GM21723 (cell line): ENCODE data around the gene RTP3.
"Not testable (repeated sequence)": the region's sequence is repeated elsewhere in the genome, so short reads cannot be mapped to it uniquely, and the experiment has no call there.

ENCODE experiments used
- ATAC-seq: cut with Tn5 transposase; IDR thresholded peaks from one replicate; pipeline ENCODE4 v1.9.1; 2021; ENCODE audit warnings: mild to moderate bottlenecking, moderate library complexity; ENCODE audit not compliant: unreplicated experiment

The RTP3 gene

DNA sequence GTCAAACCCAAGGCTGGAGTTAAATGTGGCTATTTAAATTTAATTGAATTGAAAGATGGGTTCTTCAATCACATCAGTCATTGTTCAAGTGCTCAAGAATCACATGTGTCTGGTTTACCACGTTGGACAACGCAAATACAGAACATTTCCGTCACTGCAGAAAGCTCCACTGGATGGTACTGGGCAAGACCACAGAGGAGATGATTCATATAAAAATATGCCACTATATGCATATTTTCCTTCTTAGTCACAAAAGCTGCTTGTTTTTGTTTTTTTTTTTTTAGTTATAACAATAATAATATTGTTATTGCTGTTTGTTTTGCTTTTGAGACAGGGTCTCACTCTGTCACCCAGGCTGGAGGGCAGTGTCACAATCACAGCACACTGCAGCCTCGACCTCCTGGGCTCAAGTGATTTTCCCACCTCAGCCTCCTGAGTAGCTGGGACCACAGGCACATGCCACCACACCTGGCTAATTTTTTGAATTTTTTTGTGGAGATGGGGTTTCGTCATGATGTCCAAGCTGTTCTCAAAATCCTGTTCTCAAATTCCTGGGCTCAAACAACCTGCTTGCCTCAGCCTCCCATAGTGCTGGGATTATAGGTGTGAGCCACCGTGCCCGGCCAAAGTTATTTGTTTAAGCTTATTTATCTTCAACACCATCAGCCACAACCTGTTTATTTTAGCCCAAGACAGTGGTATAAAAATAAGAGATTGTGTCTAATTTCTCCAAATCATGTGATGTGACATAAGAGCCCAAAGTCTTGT, 19.4 kb downstream of the RTP3 start:
- no peak for ATAC-seq

DNA sequence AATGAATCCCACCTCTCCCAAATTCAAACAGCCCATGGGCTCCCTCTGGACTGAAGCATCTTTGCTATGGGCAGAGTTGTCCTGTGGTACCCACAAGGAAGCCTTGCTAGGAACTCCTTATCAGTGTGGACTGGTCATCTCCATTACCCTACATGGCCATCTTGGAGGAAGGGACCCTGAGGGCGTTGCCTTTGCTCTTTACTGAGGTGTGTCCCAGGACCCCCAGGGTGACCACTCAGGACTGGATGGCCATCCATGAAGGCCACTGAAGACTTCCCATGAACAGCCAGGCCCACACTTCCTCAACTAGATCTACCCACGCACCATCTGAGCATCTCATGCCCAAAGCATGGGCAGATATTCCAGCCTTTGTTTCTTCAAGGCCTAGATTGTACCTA, 20.0 kb downstream of the RTP3 start:
- no peak for ATAC-seq

DNA sequence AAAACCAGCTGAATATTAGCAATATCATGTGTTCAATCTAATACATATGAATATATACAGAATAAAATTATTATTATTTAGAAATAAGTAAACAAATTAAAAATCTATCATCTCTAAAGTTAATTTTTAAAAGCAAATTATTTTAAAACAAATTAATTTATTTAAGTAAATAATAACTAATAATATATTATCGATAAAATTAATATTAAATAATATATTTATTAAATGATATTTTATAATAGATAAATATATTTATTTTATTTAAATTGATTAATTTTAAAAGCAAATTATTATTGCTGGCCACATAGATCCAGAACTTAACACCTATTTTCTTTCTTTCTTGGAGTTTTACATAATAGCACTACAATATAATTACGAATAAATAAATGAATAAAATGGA, 22.2 kb downstream of the RTP3 start:
- ATAC-seq, result no peak

DNA sequence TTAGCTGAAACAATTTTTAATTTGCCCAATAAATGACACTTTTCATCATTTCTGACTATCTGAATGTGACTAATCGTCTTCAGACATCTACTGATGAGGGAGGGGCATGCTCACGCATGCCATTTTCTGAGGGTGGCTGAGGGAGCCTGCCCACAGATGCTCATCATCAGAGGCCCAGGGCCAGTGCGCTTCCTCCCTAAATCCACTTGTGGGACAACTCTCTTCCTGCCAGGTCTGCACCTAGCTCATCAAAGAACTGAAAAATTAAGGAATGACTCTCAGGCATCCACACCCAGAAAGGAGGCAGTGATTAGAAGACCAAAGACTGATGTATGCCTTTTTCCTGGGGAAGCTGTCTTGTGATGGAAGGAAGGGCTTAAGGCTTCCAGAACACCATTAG, 22.8 kb downstream of the RTP3 start:
- no peak for ATAC-seq

DNA sequence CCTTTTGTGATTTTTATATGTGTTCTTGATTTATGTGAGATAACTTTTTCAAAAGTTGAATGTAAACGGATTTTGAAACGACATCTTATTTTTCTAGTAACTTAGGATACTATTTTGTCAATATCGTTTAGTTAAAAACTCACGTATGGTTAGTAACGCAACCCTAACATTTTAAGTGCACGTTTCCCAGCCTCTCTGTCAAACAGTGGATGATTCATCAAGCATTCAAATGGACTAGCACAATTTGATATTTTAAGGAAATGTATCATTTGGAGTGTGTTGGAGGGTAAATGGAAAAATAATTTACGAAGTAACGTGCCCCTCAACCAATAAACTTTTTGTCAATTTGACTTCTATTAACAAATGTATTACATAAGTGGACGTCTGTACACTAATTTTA, 23.3 kb downstream of the RTP3 start:
- no peak for ATAC-seq

DNA sequence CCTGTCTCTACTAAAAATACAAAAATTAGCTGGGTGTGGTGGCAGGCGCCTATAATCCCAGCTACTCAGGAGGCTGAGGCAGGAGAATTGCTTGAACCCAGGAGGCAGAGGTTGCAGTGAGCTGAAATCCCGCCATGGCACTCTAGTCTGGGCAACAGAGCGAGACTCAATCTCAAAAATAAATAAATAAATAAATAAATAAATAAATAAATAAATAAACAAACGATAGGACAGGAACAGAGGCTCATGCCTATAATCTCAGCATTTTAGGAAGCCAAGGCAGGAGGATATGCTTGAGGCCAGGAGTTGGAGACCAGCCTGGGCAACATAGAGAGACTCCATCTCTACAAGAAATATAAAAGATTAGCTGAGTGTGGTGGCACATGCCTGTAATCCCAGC, 24.4 kb downstream of the RTP3 start:
- not testable (repeated sequence) for ATAC-seq

DNA sequence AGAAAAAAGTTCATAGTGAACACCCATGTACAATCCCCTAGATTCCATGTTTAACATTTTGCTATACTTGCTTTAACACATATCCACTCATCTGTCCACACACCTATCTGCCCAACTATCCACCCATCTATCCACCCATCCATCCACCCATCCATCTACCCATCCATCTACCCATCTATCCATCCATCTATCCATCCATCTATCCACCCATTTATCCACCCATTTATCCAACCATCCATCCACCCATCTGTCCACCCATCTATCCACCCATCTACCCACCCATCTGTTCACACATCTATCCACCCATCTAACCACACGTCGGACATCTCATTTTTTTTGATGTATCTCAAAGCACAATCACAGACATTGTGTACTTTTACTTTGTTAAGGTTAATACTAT, 25.8 kb downstream of the RTP3 start:
- no peak for ATAC-seq

DNA sequence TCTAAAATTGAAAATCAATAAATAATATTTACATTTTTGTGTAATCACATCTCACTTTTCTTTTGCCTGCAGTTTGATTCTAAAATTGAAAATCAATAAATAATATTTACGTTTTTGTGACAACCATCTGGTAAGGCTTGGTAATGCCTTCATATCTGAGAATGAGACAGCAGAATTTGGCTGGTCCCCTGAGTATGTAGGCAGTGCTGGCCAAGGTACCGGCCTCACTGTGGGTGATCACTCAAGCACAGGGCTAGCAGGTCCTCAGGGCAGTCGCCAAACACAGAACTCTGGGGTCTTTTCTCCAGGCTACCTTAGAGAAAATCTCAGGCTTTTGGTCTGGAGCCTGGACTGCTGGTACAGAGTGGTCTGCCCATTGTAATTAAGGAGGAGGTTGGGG, 26.2 kb downstream of the RTP3 start:
- no peak for ATAC-seq

DNA sequence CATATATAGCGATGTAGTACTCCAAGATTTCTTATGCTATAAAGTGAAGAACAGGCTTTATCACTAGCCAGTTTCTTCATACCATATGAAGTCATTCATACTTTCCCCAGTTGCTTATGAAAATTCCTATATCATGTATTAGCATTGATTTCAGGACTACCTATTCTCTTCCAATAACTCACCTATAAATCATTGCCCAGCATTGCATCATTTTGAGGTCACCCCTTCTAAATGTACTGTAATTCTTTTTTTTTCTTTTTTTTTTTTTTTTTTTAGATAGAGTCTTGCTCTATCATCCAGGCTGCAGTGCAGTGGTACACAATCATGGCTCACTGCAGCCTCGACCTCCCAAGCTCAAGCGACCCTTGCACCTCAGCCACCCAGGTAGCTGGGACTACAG, 27.1 kb downstream of the RTP3 start:
- no peak for ATAC-seq

DNA sequence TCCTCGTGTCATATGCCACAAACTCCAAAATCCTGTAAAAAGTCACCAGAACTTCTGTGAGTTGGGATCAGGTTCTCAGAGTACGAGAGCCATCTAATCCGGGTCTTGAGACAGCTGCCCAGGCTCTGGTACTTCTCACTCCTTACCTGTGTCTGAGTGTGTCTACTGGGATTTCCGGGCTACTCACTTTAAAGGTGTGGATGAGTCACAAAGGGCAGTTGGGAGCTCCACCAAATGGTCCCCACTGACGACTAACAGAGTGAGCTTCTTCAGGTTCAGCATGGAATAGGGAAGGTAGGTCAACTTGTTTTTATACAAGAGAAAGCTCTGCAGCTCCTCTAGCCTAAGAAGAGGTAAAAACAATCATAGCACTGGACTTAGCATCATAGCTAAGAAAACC, 29.5 kb downstream of the RTP3 start:
- ATAC-seq, result no peak

DNA sequence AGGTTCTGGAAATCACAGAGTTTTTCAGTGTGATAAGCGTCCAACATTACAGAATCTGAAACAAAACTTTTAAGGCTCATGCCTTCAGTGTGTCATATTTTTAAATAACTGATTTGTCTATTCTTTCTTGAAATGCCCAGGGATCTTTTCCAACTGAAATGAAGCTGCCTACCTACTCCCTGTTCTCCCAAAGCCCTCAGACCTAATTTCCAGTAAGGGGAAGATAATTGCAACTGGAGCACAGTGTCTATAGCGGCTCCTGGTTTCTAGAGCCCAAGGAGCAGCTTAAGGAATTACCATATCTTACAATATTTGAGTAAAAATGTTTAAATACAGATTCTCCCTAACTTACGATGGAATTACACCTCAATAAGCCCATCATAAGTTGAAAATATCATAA, 35.3 kb downstream of the RTP3 start:
- no peak for ATAC-seq

DNA sequence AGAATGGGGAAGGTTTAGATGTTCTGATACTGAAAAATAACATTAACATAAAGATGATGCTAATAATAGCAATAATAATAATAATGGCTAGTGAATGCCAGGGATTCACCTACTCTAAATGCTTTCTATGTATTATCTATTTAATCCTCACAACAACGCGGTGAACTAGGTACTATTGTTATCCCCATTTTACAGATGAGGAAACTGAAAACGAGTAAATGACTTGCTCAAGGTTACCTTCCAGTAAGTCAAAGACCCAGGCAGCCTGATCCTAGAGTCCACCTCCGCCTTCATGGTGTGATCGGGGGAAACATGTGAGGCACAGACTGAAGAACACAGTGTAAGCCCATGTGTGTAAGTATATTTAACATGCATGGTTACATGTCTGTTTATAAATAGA, 38.0 kb downstream of the RTP3 start:
- ATAC-seq, result no peak

DNA sequence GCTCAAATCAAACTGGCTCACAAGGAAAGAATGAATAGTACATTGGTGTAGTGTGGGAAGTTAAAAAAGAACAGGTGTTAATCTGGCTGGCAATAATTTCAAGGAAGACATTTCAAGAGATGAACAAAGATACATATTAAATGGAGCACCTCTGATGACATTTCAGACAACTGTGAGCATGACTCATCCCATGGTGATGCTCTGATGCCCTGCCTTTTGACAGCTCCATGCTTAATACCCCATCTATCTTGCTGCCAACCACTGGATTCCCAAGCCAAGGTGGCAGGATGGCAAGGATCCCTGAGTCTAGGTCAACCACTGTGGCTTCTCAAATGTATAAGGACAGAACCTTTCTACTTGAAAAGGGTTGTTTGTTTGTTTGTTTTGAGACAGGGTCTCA, 39.0 kb downstream of the RTP3 start:
- no peak for ATAC-seq

DNA sequence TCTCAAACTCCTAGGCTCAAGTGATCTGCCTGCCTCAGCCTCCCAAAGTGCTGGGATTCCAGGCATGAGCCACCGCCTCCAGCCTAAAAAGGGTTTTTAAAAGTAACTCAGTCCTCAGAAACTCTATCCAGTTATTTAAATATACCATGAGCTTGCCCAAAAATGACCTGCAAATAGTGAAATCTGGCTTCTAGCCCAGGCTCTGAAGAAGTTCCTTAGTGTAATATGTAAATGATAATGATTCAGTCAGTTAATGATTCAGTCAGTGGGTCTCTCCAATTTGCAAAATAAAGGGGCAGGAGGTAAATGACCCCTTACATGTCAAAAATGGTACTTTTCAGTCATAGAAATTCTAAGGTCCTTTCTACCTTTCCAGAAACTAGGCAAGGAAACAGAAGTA, 39.5 kb downstream of the RTP3 start:
- ATAC-seq, result no peak

DNA sequence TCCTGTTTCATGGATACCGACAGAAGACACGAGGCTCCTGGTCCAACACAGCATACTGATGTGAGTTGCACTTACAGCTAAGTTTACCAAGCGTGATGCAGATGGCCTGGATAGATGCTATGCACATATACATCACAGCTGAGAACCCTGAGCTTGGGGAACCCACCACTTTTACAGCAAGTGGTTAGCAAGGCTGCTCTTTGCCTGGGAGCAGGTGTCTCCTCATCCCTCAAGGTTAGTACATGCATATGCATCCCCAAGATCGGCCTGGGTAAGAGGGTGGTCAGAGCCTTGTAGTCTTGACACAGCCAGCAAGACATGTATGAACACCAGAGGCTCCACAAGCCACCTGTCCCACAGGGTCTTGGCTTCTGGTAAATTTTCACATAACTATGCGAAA, 40.0 kb downstream of the RTP3 start:
- ATAC-seq, result no peak

DNA sequence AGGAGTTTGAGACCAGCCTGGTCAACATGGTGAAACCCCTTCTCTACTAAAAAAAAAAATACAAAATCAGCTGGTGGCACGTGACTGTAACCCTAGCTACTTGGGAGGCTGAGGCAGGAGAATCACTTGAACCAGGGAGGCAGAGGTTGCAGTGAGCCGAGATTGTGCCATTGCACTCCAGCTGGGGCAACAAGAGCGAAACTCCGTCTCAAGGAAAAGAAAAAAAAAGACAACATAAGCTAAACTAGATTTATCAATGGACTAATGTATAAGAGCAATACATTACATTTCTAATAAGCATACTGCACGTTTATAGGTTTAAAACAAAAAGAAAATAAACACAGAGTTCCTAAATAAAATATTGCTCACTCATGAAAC, 40.6 kb downstream of the RTP3 start:
- peak; percentile 3 for ATAC-seq

DNA sequence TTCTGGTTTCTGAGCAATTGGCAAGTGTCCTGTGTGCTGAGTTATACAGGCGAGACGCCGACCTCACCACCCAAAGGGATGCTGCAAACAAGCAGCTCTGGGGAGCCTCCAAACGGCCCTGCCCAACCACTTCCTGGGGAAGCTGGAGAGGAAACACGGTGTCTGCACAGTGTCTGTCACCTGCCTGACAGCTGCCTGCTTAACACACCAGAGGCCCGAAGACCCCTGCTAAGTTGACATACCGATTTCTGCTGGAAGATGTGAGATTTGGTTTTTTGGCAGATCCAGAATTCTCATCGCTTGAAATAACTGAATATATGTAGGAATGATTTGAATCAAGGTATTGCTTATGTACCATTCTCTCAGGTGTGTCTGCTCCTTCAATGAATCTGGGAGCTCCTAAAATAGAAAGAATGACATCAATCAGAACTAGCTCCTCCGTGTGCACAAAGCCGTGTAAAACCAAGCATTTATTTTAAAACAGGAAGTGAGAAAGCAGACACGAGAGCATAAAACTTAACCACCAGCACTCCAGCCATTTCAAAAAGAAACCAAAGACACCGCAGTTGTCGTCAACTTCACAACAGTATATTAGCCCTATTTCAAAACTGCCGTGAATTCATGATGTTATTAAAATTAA, 41.1 kb downstream of the RTP3 start:
- ATAC-seq, result peak; percentile 84

DNA sequence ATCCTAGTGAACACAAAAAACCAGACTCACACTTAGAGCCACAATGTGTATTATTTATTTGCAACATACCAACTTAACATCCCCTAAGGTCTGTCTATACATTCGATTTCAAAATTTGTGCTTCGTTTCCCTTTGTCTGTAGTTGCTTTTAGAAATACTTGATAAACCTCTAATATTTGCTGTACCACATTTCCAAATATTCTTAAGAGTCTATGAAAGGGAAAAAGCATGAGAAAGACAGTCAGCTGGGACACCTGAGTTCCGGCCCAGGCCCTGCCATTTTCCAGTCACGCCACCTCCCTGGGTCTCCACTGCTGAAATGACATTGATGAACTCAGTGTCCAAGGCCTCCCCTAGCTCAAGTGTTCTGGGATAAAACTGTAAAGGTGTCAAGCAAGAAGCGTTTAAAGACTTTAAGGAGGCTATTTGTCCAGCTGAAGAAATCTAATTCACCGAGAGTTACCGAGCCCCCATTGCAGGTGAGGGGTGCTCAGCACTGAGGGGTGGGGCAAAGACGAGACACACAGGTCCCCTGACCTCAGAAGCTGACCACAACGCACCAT, 41.7 kb downstream of the RTP3 start:
- ATAC-seq, result no peak

DNA sequence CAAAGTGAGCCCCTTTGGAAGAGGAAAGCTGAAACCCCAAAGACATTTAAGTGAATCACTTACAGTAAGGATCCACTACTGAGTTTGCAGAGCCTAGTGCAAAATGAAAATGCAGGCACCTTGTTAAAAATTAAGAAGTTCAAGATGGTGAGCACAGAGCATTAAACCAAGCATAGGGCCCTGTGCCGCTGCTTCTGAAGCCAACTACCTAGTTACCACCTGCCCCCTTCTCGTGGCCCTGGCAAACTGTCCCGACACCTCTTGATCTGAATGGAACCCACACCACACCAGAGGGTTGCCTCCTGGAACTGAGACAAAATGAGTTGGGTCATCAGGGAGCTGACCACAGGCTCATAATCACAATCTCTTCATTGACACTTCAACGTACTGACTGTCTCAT, 42.8 kb downstream of the RTP3 start:
- ATAC-seq, result no peak

DNA sequence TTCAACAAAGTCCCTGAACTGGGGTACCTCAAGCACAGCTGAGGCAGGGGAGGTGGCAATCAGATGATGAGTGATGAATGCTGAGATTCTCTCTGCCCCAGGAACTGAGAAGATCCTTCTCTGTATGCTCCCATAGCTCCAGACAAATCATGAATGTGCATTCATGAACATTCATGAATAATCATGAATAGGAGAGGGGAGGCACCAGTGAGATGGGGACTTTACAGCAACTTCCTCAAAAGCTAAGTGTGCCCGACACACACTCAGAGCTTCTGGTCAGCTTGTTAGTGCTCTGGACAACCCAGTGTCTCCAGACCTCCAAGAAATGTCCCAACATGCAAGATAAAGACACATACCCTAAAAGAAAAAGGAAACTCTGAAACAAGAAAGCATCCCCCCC, 44.1 kb downstream of the RTP3 start:
- ATAC-seq, result no peak

DNA sequence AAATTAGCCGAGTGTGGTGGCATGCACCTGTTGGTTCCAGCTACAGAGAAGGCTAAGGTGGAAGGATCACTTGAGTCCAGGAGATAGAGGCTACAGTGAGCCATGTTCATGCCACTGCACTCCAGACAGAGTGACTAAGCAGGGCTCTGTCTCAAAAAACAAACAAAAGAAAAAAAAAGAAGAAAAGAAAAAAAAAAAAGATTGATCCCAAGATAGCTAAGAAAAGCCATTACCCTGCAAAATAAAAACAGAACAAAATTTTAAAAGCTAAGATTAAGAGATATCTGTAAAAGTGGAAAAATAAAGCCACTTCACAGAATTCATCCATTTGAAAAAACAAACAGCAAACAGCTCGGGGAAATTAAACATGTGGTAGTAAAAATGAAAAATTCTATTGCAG, 44.6 kb downstream of the RTP3 start:
- ATAC-seq, result no peak

DNA sequence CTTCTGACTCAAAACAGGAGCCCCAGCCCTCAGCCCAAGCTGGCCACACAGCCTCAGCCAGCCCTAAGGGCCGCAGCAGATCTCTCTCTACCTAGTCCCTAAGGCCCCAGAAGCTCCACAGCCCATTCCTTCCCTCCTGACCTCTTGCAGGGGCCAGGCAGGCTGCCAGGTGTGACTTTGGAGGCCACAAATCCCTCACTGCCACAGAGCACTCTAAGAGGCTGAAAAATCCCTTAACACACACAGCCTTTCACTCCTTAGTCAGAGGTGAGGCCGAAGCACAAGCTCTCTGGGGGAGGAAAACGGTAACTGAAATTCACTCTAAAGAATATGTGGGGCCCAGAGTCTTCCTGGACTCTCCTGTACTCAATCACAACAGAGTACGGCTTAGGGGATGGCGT, 45.0 kb downstream of the RTP3 start:
- ATAC-seq, result no peak
